Stomach (tissue), 4 donors: ENCODE results near the gene ATG7.

Source experiments
- POLR2AphosphoS5 ChIP-seq, 3 donors: sonication (generic); formaldehyde crosslinking; IDR thresholded peaks; one replicate each; pipeline ENCODE4 v1.6.1; 2016; ENCODE audit warnings: antibody characterized with exemption in 3 of 3
- TF ChIP-seq, protein P1 (sequence below), 7 experiments: fragments of 450-650 bp in 4 of 7; fragments of 200-600 bp in 3 of 7; sonication (generic) in 3 of 7; IDR thresholded peaks; one replicate each; pipeline ENCODE4 v1.5.1; 2016 to 2019; ENCODE audit warnings: antibody characterized with exemption in 7 of 7, control low read depth in 2 of 7, mild to moderate bottlenecking in 1 of 7

DNA sequence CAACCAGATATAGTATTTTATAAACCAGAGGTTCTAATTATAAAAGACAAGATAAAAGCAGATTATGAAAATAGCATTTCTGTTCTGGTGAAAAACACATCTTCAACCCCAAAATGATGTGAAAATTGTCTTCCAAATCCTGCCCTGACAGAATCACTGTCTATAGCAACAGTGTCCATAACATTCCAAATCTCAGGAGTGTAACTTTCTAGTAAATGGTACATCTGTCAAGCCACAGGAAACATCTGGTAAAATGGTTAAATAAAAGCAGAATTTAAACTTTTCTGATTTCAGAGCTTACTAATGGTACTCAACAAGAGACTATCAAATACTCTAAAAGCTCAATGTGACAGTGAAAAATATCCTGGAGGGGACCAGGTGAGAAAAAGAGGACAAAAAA lies 311.0 kb downstream of the ATG7 start:
- TF ChIP-seq, protein P1, sequence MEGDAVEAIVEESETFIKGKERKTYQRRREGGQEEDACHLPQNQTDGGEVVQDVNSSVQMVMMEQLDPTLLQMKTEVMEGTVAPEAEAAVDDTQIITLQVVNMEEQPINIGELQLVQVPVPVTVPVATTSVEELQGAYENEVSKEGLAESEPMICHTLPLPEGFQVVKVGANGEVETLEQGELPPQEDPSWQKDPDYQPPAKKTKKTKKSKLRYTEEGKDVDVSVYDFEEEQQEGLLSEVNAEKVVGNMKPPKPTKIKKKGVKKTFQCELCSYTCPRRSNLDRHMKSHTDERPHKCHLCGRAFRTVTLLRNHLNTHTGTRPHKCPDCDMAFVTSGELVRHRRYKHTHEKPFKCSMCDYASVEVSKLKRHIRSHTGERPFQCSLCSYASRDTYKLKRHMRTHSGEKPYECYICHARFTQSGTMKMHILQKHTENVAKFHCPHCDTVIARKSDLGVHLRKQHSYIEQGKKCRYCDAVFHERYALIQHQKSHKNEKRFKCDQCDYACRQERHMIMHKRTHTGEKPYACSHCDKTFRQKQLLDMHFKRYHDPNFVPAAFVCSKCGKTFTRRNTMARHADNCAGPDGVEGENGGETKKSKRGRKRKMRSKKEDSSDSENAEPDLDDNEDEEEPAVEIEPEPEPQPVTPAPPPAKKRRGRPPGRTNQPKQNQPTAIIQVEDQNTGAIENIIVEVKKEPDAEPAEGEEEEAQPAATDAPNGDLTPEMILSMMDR (IDR thresholded peaks at IDR 0.05), result no peak
- TF ChIP-seq POLR2AphosphoS5 (IDR thresholded peaks at IDR 0.05), result no peak
